ENCODE results near the gene BOD1.

BOD1 gene

DNA sequence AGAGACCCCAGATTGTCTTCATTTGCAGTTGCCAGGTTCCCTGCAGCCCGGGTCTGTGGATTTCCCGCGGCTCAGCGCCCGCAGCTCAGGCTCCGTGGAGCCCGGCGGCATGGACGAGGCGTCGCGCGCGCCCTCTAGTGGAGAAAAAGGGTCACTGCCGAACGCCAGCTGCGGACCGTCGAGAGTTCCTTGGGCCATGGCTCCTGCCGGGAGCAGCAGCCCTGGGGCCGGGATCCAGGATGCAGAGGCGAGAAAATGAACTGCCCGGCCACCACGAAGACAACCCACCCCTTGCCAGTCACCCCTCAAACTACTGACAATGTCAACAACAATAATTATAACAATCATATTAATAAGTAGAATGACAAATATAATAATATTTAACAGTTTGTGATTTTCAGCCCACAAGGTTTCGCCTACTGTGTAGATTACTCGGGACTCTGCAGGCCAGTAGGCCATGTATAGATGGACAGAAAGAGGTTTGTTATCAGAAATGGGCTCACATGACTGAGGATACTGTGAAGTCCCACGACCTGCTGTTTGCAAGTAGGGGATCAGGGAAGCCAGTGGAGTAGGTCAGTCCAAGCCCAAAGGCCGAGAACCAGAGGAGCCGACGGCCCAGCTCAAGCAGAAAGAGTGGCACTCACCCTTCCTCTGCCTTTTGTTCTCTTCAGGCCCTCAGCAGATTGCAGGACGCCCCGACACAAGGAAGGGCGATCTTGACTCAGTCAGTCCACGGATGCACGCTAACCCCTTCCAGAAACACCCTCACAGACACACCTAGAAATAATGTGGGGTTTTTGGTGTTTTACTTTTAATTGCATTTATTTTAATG lies 43.1 kb downstream of the BOD1 start:
- H3K4me3 ChIP-seq (ENCODE audit: extremely low read depth, insufficient read depth, low read length, poor library complexity, severe bottlenecking): no peak overlapping the region
- WGBS, 2 experiments (ENCODE audit: insufficient coverage in 2 of 2): 22 to 38% methylated on average over 15 to 27 of the region's 35 CpGs
- H3K9me3 ChIP-seq (ENCODE audit: control insufficient read depth, low read length): peaks cover 3% of the 10 kb centered on the region
- no peak overlapping the region for H3K27ac ChIP-seq (ENCODE audit: low read depth, low read length, severe bottlenecking)
- H3K4me1 ChIP-seq (ENCODE audit: control insufficient read depth, insufficient read depth, low read length, poor library complexity, severe bottlenecking): no peaks in the 10 kb centered on the region
- H3K36me3 ChIP-seq (ENCODE audit: control insufficient read depth, insufficient read depth, low read length): no peaks in the 10 kb centered on the region

DNA sequence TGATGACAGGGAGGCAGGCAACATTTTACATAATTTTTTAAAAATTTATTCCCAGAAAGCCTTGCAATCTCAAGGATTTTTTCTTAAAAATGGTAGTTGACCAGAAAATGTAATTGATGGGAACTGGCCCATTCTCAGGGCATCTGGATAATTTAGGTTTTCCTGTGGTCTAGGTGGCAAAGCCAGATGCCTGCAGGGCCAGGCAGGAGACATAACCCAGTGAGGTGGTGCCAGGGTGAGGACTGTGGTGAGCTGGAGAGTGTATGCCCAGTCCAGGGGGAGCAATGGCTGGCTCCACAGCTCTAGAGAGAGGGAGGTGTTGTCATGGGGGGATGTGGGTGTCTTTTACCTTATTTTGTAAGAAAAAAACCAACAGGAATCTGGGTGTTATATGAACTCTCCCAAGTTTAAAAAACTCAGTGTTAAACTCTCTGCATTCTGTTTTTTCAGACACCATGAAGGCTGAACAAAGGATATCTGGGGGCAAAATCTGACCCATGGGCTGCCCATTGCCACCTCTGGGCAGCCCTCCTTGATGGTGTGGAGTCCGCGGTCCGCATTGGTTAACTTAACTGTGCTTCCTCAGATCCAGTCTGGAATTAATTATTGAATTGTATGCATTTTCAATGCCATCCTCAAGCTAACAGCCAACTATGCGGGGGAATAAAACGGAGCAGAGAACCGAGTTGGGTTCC lies 43.9 kb downstream of the BOD1 start:
- 0 to 42% methylated on average over 3 to 6 of the region's 6 CpGs for WGBS, 2 experiments (ENCODE audit: insufficient coverage in 2 of 2)
- Histone ChIP-seq H3K36me3 (ENCODE audit: control insufficient read depth, insufficient read depth, low read length) (no peaks in the 10 kb centered on the region), H3K4me1 (ENCODE audit: control insufficient read depth, insufficient read depth, low read length, poor library complexity, severe bottlenecking) (no peaks in the 10 kb centered on the region), H3K27ac (ENCODE audit: low read depth, low read length, severe bottlenecking) (no peak overlapping the region), H3K4me3 (ENCODE audit: extremely low read depth, insufficient read depth, low read length, poor library complexity, severe bottlenecking) (no peak overlapping the region), H3K9me3 (ENCODE audit: control insufficient read depth, low read length) (peaks cover 6% of the 10 kb centered on the region)

DNA sequence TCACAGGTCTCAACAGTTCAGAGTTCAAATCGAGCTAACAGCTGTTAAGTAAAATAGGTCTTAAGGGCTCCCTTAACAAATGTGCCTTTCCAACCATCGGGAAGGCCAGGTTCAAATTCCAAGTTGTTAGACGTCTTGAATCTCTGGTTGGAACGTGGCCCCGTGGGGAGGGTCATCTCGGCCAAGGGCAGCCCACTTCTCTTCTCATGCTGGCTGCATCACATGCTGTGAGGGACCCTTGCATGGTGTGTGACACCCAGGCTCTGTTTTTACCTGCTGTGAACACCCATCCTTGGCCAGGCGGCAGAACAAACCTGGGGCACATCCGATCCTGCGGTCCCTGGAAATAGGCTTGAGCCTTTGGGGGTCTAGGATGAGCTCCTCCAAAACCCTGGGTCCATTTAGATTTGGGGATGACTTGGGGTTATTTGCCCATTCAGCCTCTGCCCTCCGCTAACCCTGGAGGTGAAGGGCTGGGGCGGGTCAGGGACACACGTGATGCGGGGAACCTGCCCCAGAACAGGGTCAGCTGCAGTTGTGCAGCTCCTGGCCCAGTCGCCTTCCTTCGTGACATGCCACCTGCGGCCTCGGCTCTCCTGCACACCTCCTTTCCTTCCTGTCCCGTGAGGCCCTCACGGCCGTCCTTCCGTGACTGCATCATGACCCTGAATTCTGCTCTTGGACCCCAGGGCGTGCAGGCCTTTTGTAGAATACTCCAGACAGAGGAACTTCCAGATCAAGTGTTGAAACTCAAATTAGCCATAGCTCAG lies 45.9 kb downstream of the BOD1 start:
- H3K9me3 ChIP-seq (ENCODE audit: control insufficient read depth, low read length): peaks cover 6% of the 10 kb centered on the region
- no peaks in the 10 kb centered on the region for H3K36me3 ChIP-seq (ENCODE audit: control insufficient read depth, insufficient read depth, low read length)
- no peak overlapping the region for H3K4me3 ChIP-seq (ENCODE audit: extremely low read depth, insufficient read depth, low read length, poor library complexity, severe bottlenecking)
- no peak overlapping the region for H3K27ac ChIP-seq (ENCODE audit: low read depth, low read length, severe bottlenecking)
- H3K4me1 ChIP-seq (ENCODE audit: control insufficient read depth, insufficient read depth, low read length, poor library complexity, severe bottlenecking): no peaks in the 10 kb centered on the region
- 94 to 96% methylated on average over 17 to 22 of the region's 22 CpGs for whole genome bisulfite sequencing, 2 experiments (ENCODE audit: insufficient coverage in 2 of 2)

DNA sequence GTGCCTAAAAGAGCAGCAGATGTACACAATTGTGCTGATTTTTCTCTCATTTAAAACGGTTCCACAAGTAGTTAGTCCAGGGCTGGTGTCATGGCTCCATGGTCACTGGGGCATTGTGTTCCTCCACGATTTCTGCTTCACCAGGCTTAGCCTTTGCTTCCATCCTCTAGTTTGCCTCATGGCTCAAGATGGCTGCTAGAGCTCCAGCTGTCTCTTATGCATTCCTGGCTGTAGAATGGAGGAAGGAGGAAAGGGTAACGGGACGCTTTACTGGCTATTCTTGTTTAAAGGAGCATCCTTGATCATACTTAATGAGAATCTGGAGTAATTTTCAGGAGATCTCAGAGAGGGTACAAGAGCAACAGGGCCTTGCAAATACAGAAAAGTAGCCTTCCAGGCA lies 47.7 kb downstream of the BOD1 start:
- 90 to 98% methylated on average over 4 of the region's 4 CpGs for WGBS, 2 experiments (ENCODE audit: insufficient coverage in 2 of 2)
- H3K27ac ChIP-seq (ENCODE audit: low read depth, low read length, severe bottlenecking): no peak overlapping the region
- no peaks in the 10 kb centered on the region for H3K36me3 ChIP-seq (ENCODE audit: control insufficient read depth, insufficient read depth, low read length)
- no peak overlapping the region for H3K4me3 ChIP-seq (ENCODE audit: extremely low read depth, insufficient read depth, low read length, poor library complexity, severe bottlenecking)
- H3K9me3 ChIP-seq (ENCODE audit: control insufficient read depth, low read length): peaks cover 6% of the 10 kb centered on the region
- H3K4me1 ChIP-seq (ENCODE audit: control insufficient read depth, insufficient read depth, low read length, poor library complexity, severe bottlenecking): peaks cover 4% of the 10 kb centered on the region

DNA sequence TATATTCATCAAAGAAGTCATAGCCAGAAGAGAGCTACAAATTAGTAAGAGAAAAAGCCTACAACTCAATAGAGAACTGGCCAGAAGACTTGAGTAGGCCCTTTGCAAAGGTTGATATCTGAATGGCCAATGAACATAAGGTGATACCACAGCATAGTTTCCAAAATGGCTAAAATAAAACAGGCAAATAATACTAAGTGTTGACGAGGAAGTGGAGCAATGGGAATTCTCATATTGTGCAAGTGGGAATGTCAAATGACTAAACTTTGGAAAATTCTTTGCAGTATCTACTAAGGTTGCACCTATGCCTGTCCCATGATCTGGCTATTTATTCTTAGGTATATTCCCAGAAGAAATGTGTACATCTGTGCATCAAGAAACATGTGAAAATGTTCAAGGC lies 48.3 kb downstream of the BOD1 start:
- Histone ChIP-seq H3K9me3 (ENCODE audit: control insufficient read depth, low read length) (peaks cover 6% of the 10 kb centered on the region), H3K27ac (ENCODE audit: low read depth, low read length, severe bottlenecking) (no peak overlapping the region), H3K4me3 (ENCODE audit: extremely low read depth, insufficient read depth, low read length, poor library complexity, severe bottlenecking) (no peak overlapping the region), H3K4me1 (ENCODE audit: control insufficient read depth, insufficient read depth, low read length, poor library complexity, severe bottlenecking) (peaks cover 4% of the 10 kb centered on the region), H3K36me3 (ENCODE audit: control insufficient read depth, insufficient read depth, low read length) (no peaks in the 10 kb centered on the region)
- WGBS, 2 experiments (ENCODE audit: insufficient coverage in 2 of 2): 89% methylated on average over 1 of the region's 1 CpG; no CpG with 5 or more reads in 1 of the 2 experiments

DNA sequence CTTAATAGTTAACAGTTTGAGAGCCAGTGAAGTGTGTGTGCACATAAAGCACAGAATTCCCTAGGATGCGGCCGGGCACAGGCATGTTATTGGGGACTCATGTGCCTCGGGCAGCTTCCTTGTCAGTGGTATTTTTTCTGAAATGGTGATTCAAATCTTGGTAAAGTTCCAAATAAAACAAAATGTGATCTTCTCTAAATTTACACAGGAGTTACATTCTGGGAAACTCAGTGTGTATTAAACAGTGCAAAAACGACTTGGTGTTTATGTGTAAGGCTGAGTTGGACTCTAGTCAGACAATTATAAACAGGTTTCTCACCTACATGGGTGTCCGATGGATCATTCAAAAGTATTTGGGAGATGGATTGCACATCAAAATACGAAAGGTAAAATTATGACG lies 48.9 kb downstream of the BOD1 start:
- 75% methylated on average over 4 of the region's 7 CpGs; no CpG with 5 or more reads in 1 of the 2 experiments for WGBS, 2 experiments (ENCODE audit: insufficient coverage in 2 of 2)
- peaks cover 6% of the 10 kb centered on the region for H3K9me3 ChIP-seq (ENCODE audit: control insufficient read depth, low read length)
- H3K36me3 ChIP-seq (ENCODE audit: control insufficient read depth, insufficient read depth, low read length): no peaks in the 10 kb centered on the region
- no peak overlapping the region for H3K4me3 ChIP-seq (ENCODE audit: extremely low read depth, insufficient read depth, low read length, poor library complexity, severe bottlenecking)
- H3K4me1 ChIP-seq (ENCODE audit: control insufficient read depth, insufficient read depth, low read length, poor library complexity, severe bottlenecking): peaks cover 4% of the 10 kb centered on the region
- no peak overlapping the region for H3K27ac ChIP-seq (ENCODE audit: low read depth, low read length, severe bottlenecking)

DNA sequence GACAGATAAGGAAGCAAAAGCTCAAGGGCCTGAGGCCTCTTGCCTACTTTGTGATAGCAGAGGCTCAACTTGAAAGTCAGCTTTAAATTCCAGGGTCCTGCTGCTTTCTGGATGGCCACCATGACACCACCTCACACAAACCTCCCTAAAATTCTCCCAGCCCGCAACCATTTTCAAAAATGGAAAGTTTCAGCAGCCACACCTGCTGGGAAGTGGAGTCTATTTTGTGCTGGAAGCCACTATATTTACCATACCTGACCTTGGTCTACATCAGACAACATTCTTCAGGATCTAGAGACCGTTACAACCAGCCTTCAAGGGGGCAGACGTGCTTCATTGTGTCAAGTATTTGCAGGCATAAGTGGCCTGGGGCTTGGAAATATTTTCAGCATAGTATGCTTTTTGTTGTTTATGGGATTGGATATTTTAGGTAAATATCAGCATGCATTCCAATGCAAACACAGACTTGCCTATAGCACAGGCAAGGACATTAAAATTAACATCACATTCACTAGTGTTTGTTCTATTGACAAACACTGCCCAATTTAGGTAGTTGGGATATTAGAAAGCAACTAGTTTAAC lies 50.9 kb downstream of the BOD1 start:
- Histone ChIP-seq H3K27ac (ENCODE audit: low read depth, low read length, severe bottlenecking) (no peak overlapping the region), H3K4me1 (ENCODE audit: control insufficient read depth, insufficient read depth, low read length, poor library complexity, severe bottlenecking) (peaks cover 4% of the 10 kb centered on the region)
- 100% methylated on average over 2 to 3 of the region's 3 CpGs for WGBS, 2 experiments (ENCODE audit: insufficient coverage in 2 of 2)

DNA sequence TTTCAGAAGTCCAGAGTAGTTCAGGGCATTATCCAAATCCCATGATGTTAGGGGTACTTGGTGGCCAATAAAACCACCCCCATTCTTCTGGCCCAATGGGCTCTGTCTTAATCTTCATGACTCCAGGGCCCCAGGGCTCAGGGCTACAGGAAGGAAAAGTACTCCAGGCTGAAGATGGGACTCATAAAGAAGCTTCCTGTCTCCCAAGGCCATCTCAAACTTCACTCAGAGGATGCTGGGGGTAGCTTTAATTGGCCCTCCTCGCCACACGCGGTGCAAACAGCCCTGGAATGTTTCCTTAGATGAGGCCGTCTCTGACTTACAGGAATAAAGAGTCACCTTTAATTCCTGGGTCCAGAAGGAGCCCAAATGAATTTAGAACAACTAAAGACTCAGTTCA lies 52.3 kb downstream of the BOD1 start:
- Histone ChIP-seq H3K4me3 (ENCODE audit: extremely low read depth, insufficient read depth, low read length, poor library complexity, severe bottlenecking) (no peak overlapping the region), H3K36me3 (ENCODE audit: control insufficient read depth, insufficient read depth, low read length) (no peaks in the 10 kb centered on the region), H3K4me1 (ENCODE audit: control insufficient read depth, insufficient read depth, low read length, poor library complexity, severe bottlenecking) (peaks cover 4% of the 10 kb centered on the region), H3K9me3 (ENCODE audit: control insufficient read depth, low read length) (peaks cover 12% of the 10 kb centered on the region), H3K27ac (ENCODE audit: low read depth, low read length, severe bottlenecking) (no peak overlapping the region)
- 78 to 83% methylated on average over 4 of the region's 4 CpGs for WGBS, 2 experiments (ENCODE audit: insufficient coverage in 2 of 2)

More for the DNA sequence above, 50.9 kb downstream of the BOD1 start:
- H3K36me3 ChIP-seq (ENCODE audit: control insufficient read depth, insufficient read depth, low read length): no peaks in the 10 kb centered on the region
- no peak overlapping the region for H3K4me3 ChIP-seq (ENCODE audit: extremely low read depth, insufficient read depth, low read length, poor library complexity, severe bottlenecking)
- H3K9me3 ChIP-seq (ENCODE audit: control insufficient read depth, low read length): peaks cover 6% of the 10 kb centered on the region

DNA sequence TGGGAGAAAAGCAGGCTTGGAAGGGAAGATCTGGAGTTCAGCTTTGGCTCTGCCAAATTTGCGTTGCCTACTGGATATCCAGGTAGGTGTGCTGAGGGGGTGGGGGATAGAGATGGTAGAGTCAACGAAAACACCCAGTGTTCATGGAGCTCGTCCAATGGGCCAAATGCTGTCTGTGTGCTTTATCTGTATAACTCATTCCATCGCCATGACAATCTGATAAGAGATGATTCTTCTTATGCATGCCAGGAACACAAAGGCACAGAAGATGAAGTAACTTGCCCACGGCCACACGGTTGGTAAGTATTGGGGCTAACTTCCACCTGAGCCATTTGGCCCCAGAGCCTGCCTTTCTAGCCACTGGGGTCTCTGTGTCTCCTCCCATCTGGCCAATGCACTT lies 53.2 kb downstream of the BOD1 start:
- Histone ChIP-seq H3K36me3 (ENCODE audit: control insufficient read depth, insufficient read depth, low read length) (no peaks in the 10 kb centered on the region), H3K27ac (ENCODE audit: low read depth, low read length, severe bottlenecking) (no peak overlapping the region), H3K9me3 (ENCODE audit: control insufficient read depth, low read length) (peaks cover 9% of the 10 kb centered on the region), H3K4me3 (ENCODE audit: extremely low read depth, insufficient read depth, low read length, poor library complexity, severe bottlenecking) (no peak overlapping the region), H3K4me1 (ENCODE audit: control insufficient read depth, insufficient read depth, low read length, poor library complexity, severe bottlenecking) (peaks cover 4% of the 10 kb centered on the region)
- 91 to 94% methylated on average over 4 to 6 of the region's 6 CpGs for WGBS, 2 experiments (ENCODE audit: insufficient coverage in 2 of 2)

DNA sequence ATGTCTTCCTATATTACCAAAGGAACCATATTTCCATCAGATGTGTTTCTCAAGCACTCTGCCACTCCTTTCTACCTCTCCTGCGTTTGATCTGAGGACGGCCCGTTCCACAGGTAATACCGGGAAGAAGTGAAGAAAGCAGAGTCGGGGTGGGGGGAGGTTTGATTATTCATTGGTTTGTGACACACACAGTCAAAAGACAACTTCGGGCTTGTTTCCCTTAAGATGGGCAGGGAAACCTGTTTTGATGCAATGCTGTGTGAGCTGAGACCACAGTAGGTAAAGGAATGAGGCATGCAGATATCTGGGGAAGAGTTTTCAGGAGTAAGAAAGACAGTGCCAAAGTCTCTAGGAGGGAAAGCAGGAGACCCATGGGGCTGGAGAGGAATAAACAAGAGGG lies 54.0 kb downstream of the BOD1 start:
- H3K4me3 ChIP-seq (ENCODE audit: extremely low read depth, insufficient read depth, low read length, poor library complexity, severe bottlenecking): no peak overlapping the region
- no peak overlapping the region for H3K27ac ChIP-seq (ENCODE audit: low read depth, low read length, severe bottlenecking)
- 76 to 100% methylated on average over 3 of the region's 6 CpGs for WGBS, 2 experiments (ENCODE audit: insufficient coverage in 2 of 2)
- no peaks in the 10 kb centered on the region for H3K36me3 ChIP-seq (ENCODE audit: control insufficient read depth, insufficient read depth, low read length)
- H3K4me1 ChIP-seq (ENCODE audit: control insufficient read depth, insufficient read depth, low read length, poor library complexity, severe bottlenecking): peaks cover 4% of the 10 kb centered on the region
- peaks cover 7% of the 10 kb centered on the region for H3K9me3 ChIP-seq (ENCODE audit: control insufficient read depth, low read length)
